ENCODE results near the gene TMEM258.

Gene TMEM258

GRCh38 chr11:61778357-61778886, 14.0 kb downstream of the TMEM258 start:
- H3K4me3 ChIP-seq, result no peak overlapping the region
- DNase-seq (ENCODE audit: low read depth, low spot score), result no peak
- no peaks in the 10 kb centered on the region for H3K9me3 ChIP-seq (ENCODE audit: low read depth, low read length)
- H3K27ac ChIP-seq, result no peak overlapping the region
- no peak overlapping the region for H3K9ac ChIP-seq (ENCODE audit: insufficient read length)
- H3K36me3 ChIP-seq (ENCODE audit: insufficient read depth, low read length), result no peaks in the 10 kb centered on the region
- TF ChIP-seq EZH2 (IDR thresholded peaks at IDR 0.05) (no peak), FOXP2 (optimal IDR thresholded peaks at IDR 0.05; ENCODE audit: control extremely low read depth, extremely low read length, insufficient read depth) (no peak), POLR2AphosphoS5 (IDR thresholded peaks at IDR 0.05; ENCODE audit: borderline replicate concordance, low read depth, low read length) (no peak)

GRCh38 chr11:61777234-61778090, 14.9 kb downstream of the TMEM258 start:
- Histone ChIP-seq H3K27ac (no peak overlapping the region), H3K9me3 (ENCODE audit: low read depth, low read length) (no peaks in the 10 kb centered on the region), H3K4me3 (no peak overlapping the region), H3K36me3 (ENCODE audit: insufficient read depth, low read length) (no peaks in the 10 kb centered on the region), H3K9ac (ENCODE audit: insufficient read length) (no peak overlapping the region)
- TF ChIP-seq POLR2AphosphoS5 (IDR thresholded peaks at IDR 0.05; ENCODE audit: borderline replicate concordance, low read depth, low read length), result no peak
- TF ChIP-seq EZH2 (IDR thresholded peaks at IDR 0.05), result no peak
- TF ChIP-seq FOXP2 (optimal IDR thresholded peaks at IDR 0.05; ENCODE audit: control extremely low read depth, extremely low read length, insufficient read depth), result no peak
- DNase-seq (ENCODE audit: low read depth, low spot score), result no peak

GRCh38 chr11:61776561-61777075, 15.8 kb downstream of the TMEM258 start:
- TF ChIP-seq EZH2 (IDR thresholded peaks at IDR 0.05) (no peak), POLR2AphosphoS5 (IDR thresholded peaks at IDR 0.05; ENCODE audit: borderline replicate concordance, low read depth, low read length) (no peak), FOXP2 (optimal IDR thresholded peaks at IDR 0.05; ENCODE audit: control extremely low read depth, extremely low read length, insufficient read depth) (no peak)
- H3K27ac ChIP-seq, result no peak overlapping the region
- no peaks in the 10 kb centered on the region for H3K36me3 ChIP-seq (ENCODE audit: insufficient read depth, low read length)
- no peaks in the 10 kb centered on the region for H3K9me3 ChIP-seq (ENCODE audit: low read depth, low read length)
- DNase-seq (ENCODE audit: low read depth, low spot score), result no peak
- no peak overlapping the region for H3K4me3 ChIP-seq
- H3K9ac ChIP-seq (ENCODE audit: insufficient read length), result no peak overlapping the region

- TF ChIP-seq FOXP2 (optimal IDR thresholded peaks at IDR 0.05; ENCODE audit: control extremely low read depth, extremely low read length, insufficient read depth) (no peak), EZH2 (IDR thresholded peaks at IDR 0.05) (no peak), POLR2AphosphoS5 (IDR thresholded peaks at IDR 0.05; ENCODE audit: borderline replicate concordance, low read depth, low read length) (no peak)
- H3K4me3 ChIP-seq, result no peak overlapping the region
- no peak overlapping the region for H3K27ac ChIP-seq
- no peaks in the 10 kb centered on the region for H3K36me3 ChIP-seq (ENCODE audit: insufficient read depth, low read length)
- DNase-seq (ENCODE audit: low read depth, low spot score), result no peak
- H3K9ac ChIP-seq (ENCODE audit: insufficient read length), result no peak overlapping the region
- H3K9me3 ChIP-seq (ENCODE audit: low read depth, low read length), result no peaks in the 10 kb centered on the region
These were observed 16.5 kb downstream of the TMEM258 start for GRCh38 chr11:61775606-61776554.

DNA sequence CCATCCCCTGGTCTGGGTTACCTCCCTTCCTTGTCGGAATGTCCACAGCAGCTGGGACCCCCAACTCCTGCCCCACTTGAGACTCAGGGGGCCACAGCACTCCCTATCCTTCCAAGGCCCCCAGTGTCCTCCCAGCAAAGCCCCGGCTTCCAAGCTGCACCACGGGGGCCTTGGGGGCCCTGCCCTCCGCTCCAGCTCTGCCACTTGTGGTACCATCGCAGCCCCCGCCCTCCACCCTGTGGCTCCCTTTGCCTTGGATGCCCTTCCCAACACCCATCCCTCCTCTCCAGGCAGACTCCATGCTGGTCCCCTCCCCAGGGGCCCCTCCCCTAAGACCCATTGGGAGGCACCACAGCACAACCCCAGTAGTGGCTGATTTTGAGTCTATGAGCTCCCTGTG, 17.3 kb downstream of the TMEM258 start:
- H3K4me3 ChIP-seq, result no peak overlapping the region
- no peaks in the 10 kb centered on the region for H3K9me3 ChIP-seq (ENCODE audit: low read depth, low read length)
- no peak overlapping the region for H3K9ac ChIP-seq (ENCODE audit: insufficient read length)
- no peaks in the 10 kb centered on the region for H3K36me3 ChIP-seq (ENCODE audit: insufficient read depth, low read length)
- no peak overlapping the region for H3K27ac ChIP-seq
- TF ChIP-seq POLR2AphosphoS5 (IDR thresholded peaks at IDR 0.05; ENCODE audit: borderline replicate concordance, low read depth, low read length) (no peak), EZH2 (IDR thresholded peaks at IDR 0.05) (no peak), FOXP2 (optimal IDR thresholded peaks at IDR 0.05; ENCODE audit: control extremely low read depth, extremely low read length, insufficient read depth) (no peak)
- DNase-seq (ENCODE audit: low read depth, low spot score), result no peak

- TF ChIP-seq FOXP2 (optimal IDR thresholded peaks at IDR 0.05; ENCODE audit: control extremely low read depth, extremely low read length, insufficient read depth) (no peak), EZH2 (IDR thresholded peaks at IDR 0.05) (no peak), POLR2AphosphoS5 (IDR thresholded peaks at IDR 0.05; ENCODE audit: borderline replicate concordance, low read depth, low read length) (no peak)
- Histone ChIP-seq H3K9me3 (ENCODE audit: low read depth, low read length) (no peaks in the 10 kb centered on the region), H3K36me3 (ENCODE audit: insufficient read depth, low read length) (no peaks in the 10 kb centered on the region), H3K9ac (ENCODE audit: insufficient read length) (no peak overlapping the region), H3K27ac (no peak overlapping the region), H3K4me3 (no peak overlapping the region)
- DNase-seq (ENCODE audit: low read depth, low spot score), result no peak
These were observed 18.0 kb downstream of the TMEM258 start for GRCh38 chr11:61774411-61774810.

DNA sequence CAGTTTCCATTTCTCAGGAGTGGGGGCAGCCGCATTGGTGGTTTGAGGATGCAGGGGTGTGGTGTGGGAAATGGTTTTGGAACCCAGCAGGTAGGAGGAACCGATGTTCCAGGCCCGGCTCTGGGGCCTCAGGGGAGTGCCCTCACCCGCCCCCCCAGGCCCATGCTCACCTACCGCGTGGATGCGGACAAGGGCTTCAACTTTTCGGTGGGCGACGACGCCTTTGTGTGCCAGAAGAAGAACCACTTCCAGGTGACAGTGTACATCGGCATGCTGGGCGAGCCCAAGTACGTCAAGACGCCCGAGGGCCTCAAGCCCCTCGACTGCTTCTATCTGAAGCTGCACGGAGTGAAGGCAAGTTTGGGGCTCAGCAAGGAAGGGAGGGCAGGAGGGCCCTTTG, 18.6 kb downstream of the TMEM258 start:
- H3K27ac ChIP-seq, result no peak overlapping the region
- H3K4me3 ChIP-seq, result no peak overlapping the region
- H3K9ac ChIP-seq (ENCODE audit: insufficient read length), result no peak overlapping the region
- DNase-seq (ENCODE audit: low read depth, low spot score), result no peak
- H3K9me3 ChIP-seq (ENCODE audit: low read depth, low read length), result no peaks in the 10 kb centered on the region
- no peaks in the 10 kb centered on the region for H3K36me3 ChIP-seq (ENCODE audit: insufficient read depth, low read length)
- no peak for TF ChIP-seq POLR2AphosphoS5 (IDR thresholded peaks at IDR 0.05; ENCODE audit: borderline replicate concordance, low read depth, low read length)

DNA sequence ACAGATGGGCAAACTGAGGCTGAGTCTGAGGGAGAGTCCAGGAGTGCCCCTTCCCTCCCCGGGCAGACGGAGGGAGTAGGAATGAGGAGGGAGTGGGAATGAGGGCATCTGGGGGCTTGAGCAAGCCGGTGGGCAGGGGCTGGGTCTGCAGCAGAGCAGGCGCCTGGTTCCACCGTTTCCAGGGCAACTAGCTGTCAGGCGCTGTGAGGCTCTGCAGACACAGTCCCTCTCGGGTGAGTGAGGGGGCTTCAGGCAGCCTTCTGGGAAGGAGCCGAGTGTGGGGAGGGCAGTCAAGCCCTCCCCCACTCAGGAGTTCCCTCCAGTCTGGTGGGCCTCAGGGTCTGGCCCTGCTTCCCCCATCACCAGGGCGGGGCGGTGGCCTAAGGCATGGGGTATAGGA, 19.0 kb downstream of the TMEM258 start:
- DNase-seq (ENCODE audit: low read depth, low spot score), result no peak
- Histone ChIP-seq H3K4me3 (no peak overlapping the region), H3K9ac (ENCODE audit: insufficient read length) (no peak overlapping the region), H3K27ac (no peak overlapping the region), H3K36me3 (ENCODE audit: insufficient read depth, low read length) (no peaks in the 10 kb centered on the region), H3K9me3 (ENCODE audit: low read depth, low read length) (no peaks in the 10 kb centered on the region)
- TF ChIP-seq EZH2 (IDR thresholded peaks at IDR 0.05), result no peak

Data from SK-N-MC (cell line).